Astrocyte of the spinal cord (primary cell): ENCODE results near the gene SNX19.

Source experiments
- DNase-seq: peaks from one replicate; pipeline ENCODE4 v3.0.0; 2011; ENCODE audit warnings: low read depth, low spot score
- H3K4me3 ChIP-seq: 2 replicates; pipeline ENCODE4 v1.5.1; 2011; ENCODE audit warnings: low read depth, mild to moderate bottlenecking, low read length, moderate library complexity
- in situ Hi-C: cut with HindIII; loops from 2 replicates; pipeline ENCODE4 v1.10.0; 2017; ENCODE audit warnings: low sequenced_read_pairs
- TF ChIP-seq, protein P1 (sequence below): IDR thresholded peaks from 2 replicates; pipeline ENCODE4 v1.5.1; 2012; ENCODE audit warnings: low read depth, mild to moderate bottlenecking, low read length, inconsistent platforms

Gene SNX19

DNA sequence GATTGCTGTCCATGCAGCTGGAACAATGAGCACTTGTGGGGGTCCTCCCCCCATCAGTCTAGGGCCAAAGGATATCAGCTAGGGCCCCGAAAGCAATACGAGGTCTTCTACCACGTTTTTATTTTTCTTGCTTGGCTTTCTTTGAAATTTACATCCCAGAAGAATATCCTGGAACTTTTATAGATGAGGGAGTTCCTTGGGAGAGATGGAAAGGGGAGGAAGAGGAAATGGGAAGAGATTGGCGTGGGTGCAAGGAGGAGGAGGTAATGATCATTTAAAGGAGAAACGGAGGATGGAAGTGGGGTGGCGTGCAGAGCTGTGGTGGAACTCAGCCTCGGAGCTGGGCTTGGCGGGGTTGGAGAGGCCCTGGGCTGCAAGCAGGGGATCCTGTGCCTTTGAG, 90.3 kb downstream of the SNX19 start:
- in situ Hi-C loops: no loop called here
- H3K4me3 ChIP-seq: no peak overlapping the region
- no peak for DNase-seq
- TF ChIP-seq, protein P1, sequence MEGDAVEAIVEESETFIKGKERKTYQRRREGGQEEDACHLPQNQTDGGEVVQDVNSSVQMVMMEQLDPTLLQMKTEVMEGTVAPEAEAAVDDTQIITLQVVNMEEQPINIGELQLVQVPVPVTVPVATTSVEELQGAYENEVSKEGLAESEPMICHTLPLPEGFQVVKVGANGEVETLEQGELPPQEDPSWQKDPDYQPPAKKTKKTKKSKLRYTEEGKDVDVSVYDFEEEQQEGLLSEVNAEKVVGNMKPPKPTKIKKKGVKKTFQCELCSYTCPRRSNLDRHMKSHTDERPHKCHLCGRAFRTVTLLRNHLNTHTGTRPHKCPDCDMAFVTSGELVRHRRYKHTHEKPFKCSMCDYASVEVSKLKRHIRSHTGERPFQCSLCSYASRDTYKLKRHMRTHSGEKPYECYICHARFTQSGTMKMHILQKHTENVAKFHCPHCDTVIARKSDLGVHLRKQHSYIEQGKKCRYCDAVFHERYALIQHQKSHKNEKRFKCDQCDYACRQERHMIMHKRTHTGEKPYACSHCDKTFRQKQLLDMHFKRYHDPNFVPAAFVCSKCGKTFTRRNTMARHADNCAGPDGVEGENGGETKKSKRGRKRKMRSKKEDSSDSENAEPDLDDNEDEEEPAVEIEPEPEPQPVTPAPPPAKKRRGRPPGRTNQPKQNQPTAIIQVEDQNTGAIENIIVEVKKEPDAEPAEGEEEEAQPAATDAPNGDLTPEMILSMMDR: no peak

GRCh38 chr11:130825561-130825960, 90.7 kb downstream of the SNX19 start:
- H3K4me3 ChIP-seq: no peak overlapping the region
- TF ChIP-seq, protein P1: no peak
- in situ Hi-C loops: no loop called here
- no peak for DNase-seq
